PC-3 (cell line): Measurements from ENCODE around the gene IL19. TPM values are rescaled to one million over a fixed set of nuclear protein-coding genes. Genes with fewer than 3 reads are reported as not detected.
"Not testable (repeated sequence)": the region's sequence is repeated elsewhere in the genome, so short reads cannot be mapped to it uniquely, and the experiment has no call there.

ENCODE experiments used
- ATAC-seq: fragments of 200-7000 bp; cut with Tn5 transposase; 2 replicates; pipeline ENCODE4 v1.9.1; 2020; ENCODE audit warnings: mild to moderate bottlenecking, moderate library complexity
- BruUV-seq: library from RNA; stranded (reverse); fragments of 400-500 nt; replicated peaks from 2 replicates; lab custom pipeline; 2021; lab: Mats Ljungman, UMichigan
- CTCF ChIA-PET: fragments of 300-600 bp; sonication (Branson Sonifier 250); formaldehyde crosslinking; loops from one replicate; lab custom pipeline; 2022; ENCODE audit warnings: antibody characterized with exemption; lab: Charles Lee
- POLR2A ChIA-PET: fragments of 300-600 bp; sonication (Branson Sonifier 250); formaldehyde crosslinking; loops from one replicate; lab custom pipeline; 2022; ENCODE audit warnings: antibody characterized with exemption; ENCODE audit not compliant: unreplicated experiment; lab: Charles Lee
- DNase-seq: peaks from one replicate; pipeline ENCODE4 v3.0.0-alpha.2; 2015
- H2AFZ ChIP-seq: fragments of 300-600 bp; sonication (generic); 2 replicates; pipeline ENCODE4 v1.6.0; 2016; ENCODE audit warnings: antibody characterized with exemption, low read length
- H3F3A ChIP-seq: fragments of 300-600 bp; sonication (generic); one replicate; pipeline ENCODE4 v1.6.0; 2017; ENCODE audit warnings: antibody characterized with exemption, low read length, control low read depth, mild to moderate bottlenecking; ENCODE audit not compliant: unreplicated experiment
- H3K27ac ChIP-seq: fragments of 300-600 bp; sonication (generic); 2 replicates; pipeline ENCODE4 v1.5.1; 2016; ENCODE audit warnings: mild to moderate bottlenecking, low read length
- H3K27me3 ChIP-seq: fragments of 300-600 bp; sonication (generic); 2 replicates; pipeline ENCODE4 v1.6.1; 2016; ENCODE audit warnings: low read length, mixed read lengths
- H3K36me3 ChIP-seq: fragments of 300-600 bp; sonication (generic); 2 replicates; pipeline ENCODE4 v1.6.1; 2016; ENCODE audit warnings: low read depth, mixed run types, low read length, mixed read lengths
- H3K4me1 ChIP-seq: fragments of 300-600 bp; sonication (generic); 2 replicates; pipeline ENCODE4 v1.5.1; 2016; ENCODE audit warnings: low read length; ENCODE audit not compliant: insufficient read depth
- H3K4me2 ChIP-seq: fragments of 300-600 bp; sonication (generic); 2 replicates; pipeline ENCODE4 v1.6.0; 2016; ENCODE audit warnings: low read length
- H3K4me3 ChIP-seq: fragments of 300-600 bp; sonication (generic); 2 replicates; pipeline ENCODE4 v1.5.1; 2016; ENCODE audit warnings: mild to moderate bottlenecking, low read length, mixed read lengths
- H3K79me2 ChIP-seq: fragments of 300-600 bp; sonication (generic); 2 replicates; pipeline ENCODE4 v1.6.1; 2017; ENCODE audit warnings: low read length, mixed read lengths
- H3K9ac ChIP-seq: fragments of 300-600 bp; sonication (generic); 2 replicates; pipeline ENCODE4 v1.6.0; 2016; ENCODE audit warnings: mild to moderate bottlenecking, low read length
- H3K9me2 ChIP-seq: fragments of 300-600 bp; sonication (generic); replicated peaks from 2 replicates; pipeline ENCODE4 v1.6.1; 2016; ENCODE audit warnings: mixed run types, low read length, mixed read lengths
- H3K9me3 ChIP-seq: fragments of 300-600 bp; sonication (generic); 2 replicates; pipeline ENCODE4 v1.6.1; 2016; ENCODE audit warnings: low read length, mixed read lengths
- H4K20me1 ChIP-seq: fragments of 300-600 bp; sonication (generic); 2 replicates; pipeline ENCODE4 v1.6.1; 2016; ENCODE audit warnings: low read length, mixed read lengths
- EZH2 ChIP-seq: fragments of 300-600 bp; sonication (generic); IDR thresholded peaks from one replicate; pipeline ENCODE4 v1.6.1; 2017; ENCODE audit warnings: antibody characterized with exemption, mild to moderate bottlenecking, low read length; ENCODE audit not compliant: unreplicated experiment
- EZH2phosphoT487 ChIP-seq: fragments of 300-600 bp; sonication (generic); IDR thresholded peaks from 2 replicates; pipeline ENCODE4 v1.6.1; 2018; ENCODE audit warnings: mild to moderate bottlenecking, antibody characterized with exemption, low read length, borderline replicate concordance
- intact Hi-C: fragments of 100-400 bp; cut with micrococcal nuclease; formaldehyde crosslinking; loops from 2 replicates; pipeline ENCODE4 v1.9.0; 2023
- total RNA-seq: library from RNA; depleted of rRNA; stranded (reverse); fragments of >200 nt; gene quantifications from 2 replicates; pipeline ENCODE4 v1.2.3, GENCODE V29; 2014
- TF ChIP-seq, protein P1 (sequence below): fragments of 300-600 bp; sonication (generic); conservative IDR thresholded peaks from 2 replicates; pipeline ENCODE4 v1.5.1; 2017; ENCODE audit warnings: antibody characterized with exemption, low read depth, mild to moderate bottlenecking, low read length

The IL19 gene
- total RNA-seq, 1 experiment from 2014 or later = not detected

DNA sequence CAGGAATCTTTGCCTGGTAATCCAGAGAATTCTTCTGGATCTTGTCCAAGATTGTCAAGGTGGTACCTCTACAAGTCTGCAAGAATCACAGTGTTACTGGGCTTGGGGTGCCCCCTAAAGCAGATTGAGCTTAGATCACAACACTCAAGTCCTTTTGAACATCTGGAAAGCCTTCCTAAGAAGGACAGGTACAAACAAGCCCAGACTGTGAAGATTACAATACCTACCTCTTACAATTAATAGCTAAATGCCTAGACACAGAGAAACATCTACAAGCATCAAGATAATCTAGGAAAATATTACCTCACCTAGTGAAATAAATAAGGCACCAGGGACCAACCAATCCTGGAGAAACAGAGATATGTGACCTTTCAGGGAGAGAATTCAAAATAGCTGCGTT lies 77.4 kb downstream of the IL19 start:
- no peaks in the 10 kb centered on the region for H3F3A ChIP-seq
- CTCF ChIA-PET = no interaction called here
- H2AFZ ChIP-seq = no peak overlapping the region
- H3K4me2 ChIP-seq = no peak overlapping the region
- H4K20me1 ChIP-seq = no peaks in the 10 kb centered on the region
- no peaks in the 10 kb centered on the region for H3K4me1 ChIP-seq
- H3K27me3 ChIP-seq = peaks cover 47% of the 10 kb centered on the region
- H3K9me3 ChIP-seq = peaks cover 11% of the 10 kb centered on the region
- intact Hi-C loops = no loop called here
- no peak overlapping the region for H3K27ac ChIP-seq
- no TSS peak for BruUV-seq
- no peak overlapping the region for H3K4me3 ChIP-seq
- no peak overlapping the region for H3K9ac ChIP-seq
- TF ChIP-seq, protein P1, sequence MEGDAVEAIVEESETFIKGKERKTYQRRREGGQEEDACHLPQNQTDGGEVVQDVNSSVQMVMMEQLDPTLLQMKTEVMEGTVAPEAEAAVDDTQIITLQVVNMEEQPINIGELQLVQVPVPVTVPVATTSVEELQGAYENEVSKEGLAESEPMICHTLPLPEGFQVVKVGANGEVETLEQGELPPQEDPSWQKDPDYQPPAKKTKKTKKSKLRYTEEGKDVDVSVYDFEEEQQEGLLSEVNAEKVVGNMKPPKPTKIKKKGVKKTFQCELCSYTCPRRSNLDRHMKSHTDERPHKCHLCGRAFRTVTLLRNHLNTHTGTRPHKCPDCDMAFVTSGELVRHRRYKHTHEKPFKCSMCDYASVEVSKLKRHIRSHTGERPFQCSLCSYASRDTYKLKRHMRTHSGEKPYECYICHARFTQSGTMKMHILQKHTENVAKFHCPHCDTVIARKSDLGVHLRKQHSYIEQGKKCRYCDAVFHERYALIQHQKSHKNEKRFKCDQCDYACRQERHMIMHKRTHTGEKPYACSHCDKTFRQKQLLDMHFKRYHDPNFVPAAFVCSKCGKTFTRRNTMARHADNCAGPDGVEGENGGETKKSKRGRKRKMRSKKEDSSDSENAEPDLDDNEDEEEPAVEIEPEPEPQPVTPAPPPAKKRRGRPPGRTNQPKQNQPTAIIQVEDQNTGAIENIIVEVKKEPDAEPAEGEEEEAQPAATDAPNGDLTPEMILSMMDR = no peak
- TF ChIP-seq EZH2phosphoT487 (no peak), EZH2 (no peak)
- DNase-seq (no peak), ATAC-seq (no peak)
- POLR2A ChIA-PET = no interaction called here
- no peaks in the 10 kb centered on the region for H3K9me2 ChIP-seq
- H3K36me3 ChIP-seq = no peaks in the 10 kb centered on the region
- H3K79me2 ChIP-seq = no peaks in the 10 kb centered on the region

- TF ChIP-seq, protein P1 = no peak
- TF ChIP-seq EZH2 (no peak), EZH2phosphoT487 (no peak)
- no peaks in the 10 kb centered on the region for H4K20me1 ChIP-seq
- H3K4me3 ChIP-seq = no peak overlapping the region
- H3K9me3 ChIP-seq = peaks cover 11% of the 10 kb centered on the region
- no peak overlapping the region for H3K27ac ChIP-seq
- H3K9ac ChIP-seq = no peak overlapping the region
- ChIA-PET CTCF (no interaction called here), POLR2A (no interaction called here)
- no peaks in the 10 kb centered on the region for H3F3A ChIP-seq
- no peak for ATAC-seq
- H3K27me3 ChIP-seq = peaks cover 41% of the 10 kb centered on the region
- no peaks in the 10 kb centered on the region for H3K79me2 ChIP-seq
- no peaks in the 10 kb centered on the region for H3K4me1 ChIP-seq
- H3K4me2 ChIP-seq = no peak overlapping the region
- intact Hi-C loops = no loop called here
- no peaks in the 10 kb centered on the region for H3K9me2 ChIP-seq
- no peak overlapping the region for H2AFZ ChIP-seq
- H3K36me3 ChIP-seq = no peaks in the 10 kb centered on the region
- no peak for DNase-seq
- BruUV-seq = no TSS peak
These were observed 79.8 kb downstream of the IL19 start for GRCh38 chr1:206850401-206850800.

GRCh38 chr1:206851341-206852010 lies 80.9 kb downstream of the IL19 start:
- Histone ChIP-seq H3K4me1 (no peaks in the 10 kb centered on the region), H3K9ac (no peak overlapping the region), H3K9me2 (no peaks in the 10 kb centered on the region), H2AFZ (no peak overlapping the region), H3F3A (no peaks in the 10 kb centered on the region), H3K27ac (no peak overlapping the region), H3K36me3 (no peaks in the 10 kb centered on the region), H3K9me3 (peaks cover 11% of the 10 kb centered on the region), H4K20me1 (no peaks in the 10 kb centered on the region), H3K27me3 (peaks cover 41% of the 10 kb centered on the region), H3K4me2 (no peak overlapping the region), H3K79me2 (no peaks in the 10 kb centered on the region), H3K4me3 (no peak overlapping the region)
- DNase-seq (no peak), ATAC-seq (no peak)
- ChIA-PET CTCF (no interaction called here), POLR2A (no interaction called here)
- no TSS peak for BruUV-seq
- intact Hi-C loops = no loop called here
- TF ChIP-seq EZH2 = no peak
- no peak for TF ChIP-seq EZH2phosphoT487
- TF ChIP-seq, protein P1 = no peak

DNA sequence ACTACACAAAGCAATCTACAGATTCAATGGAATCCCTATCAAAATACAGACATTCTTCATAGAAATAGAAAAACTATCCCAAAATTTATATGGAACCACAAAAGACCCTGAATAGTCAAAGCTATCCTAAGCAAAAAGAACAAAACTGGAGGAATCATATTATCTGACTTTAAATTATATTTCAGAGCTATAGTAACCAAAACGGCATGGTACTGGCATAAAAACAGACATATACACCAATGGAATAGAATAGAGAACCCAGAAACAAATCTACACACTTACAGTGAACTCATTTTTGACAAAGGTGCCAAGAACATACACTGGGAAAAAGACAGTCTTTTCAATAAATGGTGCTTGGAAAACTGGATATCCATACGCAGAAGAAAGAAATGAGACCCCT lies 82.1 kb downstream of the IL19 start:
- H3K9ac ChIP-seq, DNase-seq, BruUV-seq, H3K4me2 ChIP-seq, H3K4me3 ChIP-seq, ATAC-seq, H3K9me2 ChIP-seq, H3K36me3 ChIP-seq, POLR2A ChIA-PET, H3K27ac ChIP-seq, H3F3A ChIP-seq, H4K20me1 ChIP-seq, H3K79me2 ChIP-seq, H2AFZ ChIP-seq, H3K4me1 ChIP-seq, intact Hi-C loops: not testable (repeated sequence)
- H3K27me3 ChIP-seq = peaks cover 41% of the 10 kb centered on the region
- peaks cover 11% of the 10 kb centered on the region for H3K9me3 ChIP-seq
- CTCF ChIA-PET = interaction anchor here (0.6 kb wide), 1 partner anchor 610 kb away, joined by 3 read pairs; no protein-coding TSS in a partner anchor
